PC-9 (cell line): Measurements from ENCODE around the gene GLO1. TPM values are rescaled to one million over a fixed set of nuclear protein-coding genes. Genes with fewer than 3 reads are reported as not detected.

Experiments used
- BruUV-seq: library from RNA; stranded (reverse); fragments of 400-500 nt; replicated peaks from 2 replicates; lab custom pipeline; 2021; lab: Mats Ljungman, UMichigan
- CTCF ChIA-PET: fragments of 300-600 bp; sonication (Branson Sonifier 250); formaldehyde crosslinking; loops from one replicate; lab custom pipeline; 2022; ENCODE audit warnings: antibody characterized with exemption; lab: Charles Lee
- POLR2A ChIA-PET: fragments of 300-600 bp; sonication (Branson Sonifier 250); formaldehyde crosslinking; loops from one replicate; lab custom pipeline; 2022; ENCODE audit warnings: antibody characterized with exemption; ENCODE audit not compliant: unreplicated experiment; lab: Charles Lee
- DNase-seq, 2 experiments: peaks; one replicate each; pipeline versions ENCODE4 v3.0.0 to v3.0.0-alpha.2; 2015 to 2022; ENCODE audit warnings: mixed read lengths in 1 of 2
- H2AFZ ChIP-seq: fragments of 200-600 bp; sonication (generic); 2 replicates; pipeline ENCODE4 v1.8.1; 2017; ENCODE audit warnings: antibody characterized with exemption
- H3F3A ChIP-seq: fragments of 200-600 bp; sonication (generic); 2 replicates; pipeline ENCODE4 v1.8.1; 2017; ENCODE audit warnings: antibody characterized with exemption, mild to moderate bottlenecking, low read depth; ENCODE audit not compliant: insufficient read depth
- H3K27ac ChIP-seq: fragments of 200-600 bp; sonication (generic); 2 replicates; pipeline ENCODE4 v1.6.1; 2016; ENCODE audit warnings: mixed run types
- H3K27me3 ChIP-seq: fragments of 200-600 bp; sonication (generic); 2 replicates; pipeline ENCODE4 v1.6.1; 2016; ENCODE audit warnings: low read depth, mixed run types; ENCODE audit not compliant: insufficient read depth
- H3K36me3 ChIP-seq: fragments of 200-600 bp; sonication (generic); 2 replicates; pipeline ENCODE4 v1.6.1; 2016; ENCODE audit warnings: low read depth, mixed run types
- H3K4me1 ChIP-seq: fragments of 200-600 bp; sonication (generic); replicated peaks from 2 replicates; pipeline ENCODE4 v1.6.1; 2016; ENCODE audit warnings: mixed run types; ENCODE audit not compliant: insufficient read depth
- H3K4me2 ChIP-seq: fragments of 200-600 bp; sonication (generic); 2 replicates; pipeline ENCODE4 v1.6.1; 2017; ENCODE audit warnings: mixed run types
- H3K4me3 ChIP-seq: fragments of 200-600 bp; sonication (generic); 2 replicates; pipeline ENCODE4 v1.6.1; 2016; ENCODE audit warnings: mixed run types
- H3K79me2 ChIP-seq: fragments of 200-600 bp; sonication (generic); 2 replicates; pipeline ENCODE4 v1.6.1; 2017; ENCODE audit warnings: low read depth, mixed run types
- H3K9me2 ChIP-seq: fragments of 200-600 bp; sonication (generic); 2 replicates; pipeline ENCODE4 v1.8.1; 2017; ENCODE audit warnings: mild to moderate bottlenecking; ENCODE audit not compliant: insufficient read depth
- H3K9me3 ChIP-seq: fragments of 200-600 bp; sonication (generic); 2 replicates; pipeline ENCODE4 v1.8.1; 2016; ENCODE audit warnings: low read depth; ENCODE audit not compliant: insufficient read depth
- H4K20me1 ChIP-seq: fragments of 200-600 bp; sonication (generic); 2 replicates; pipeline ENCODE4 v1.8.1; 2017; ENCODE audit not compliant: insufficient read depth
- CTCF ChIP-seq: fragments of 200-600 bp; sonication (generic); conservative IDR thresholded peaks from 2 replicates; pipeline ENCODE4 v1.6.1; 2017; ENCODE audit warnings: mixed run types, antibody characterized with exemption, mild to moderate bottlenecking, moderate library complexity
- EZH2 ChIP-seq: fragments of 200-600 bp; sonication (generic); IDR thresholded peaks from 2 replicates; pipeline ENCODE4 v1.8.0; 2017; ENCODE audit warnings: antibody characterized with exemption, low read depth
- intact Hi-C: fragments of 100-400 bp; cut with micrococcal nuclease; formaldehyde crosslinking; loops from one replicate; pipeline ENCODE4 v1.10.0; 2022; ENCODE audit not compliant: unreplicated experiment
- total RNA-seq: library from RNA; stranded (reverse); gene quantifications from 2 replicates; pipeline ENCODE4 v1.2.3, GENCODE V29; 2021

Gene GLO1
- total RNA-seq, 1 experiment from 2014 or later: 118 TPM

DNA sequence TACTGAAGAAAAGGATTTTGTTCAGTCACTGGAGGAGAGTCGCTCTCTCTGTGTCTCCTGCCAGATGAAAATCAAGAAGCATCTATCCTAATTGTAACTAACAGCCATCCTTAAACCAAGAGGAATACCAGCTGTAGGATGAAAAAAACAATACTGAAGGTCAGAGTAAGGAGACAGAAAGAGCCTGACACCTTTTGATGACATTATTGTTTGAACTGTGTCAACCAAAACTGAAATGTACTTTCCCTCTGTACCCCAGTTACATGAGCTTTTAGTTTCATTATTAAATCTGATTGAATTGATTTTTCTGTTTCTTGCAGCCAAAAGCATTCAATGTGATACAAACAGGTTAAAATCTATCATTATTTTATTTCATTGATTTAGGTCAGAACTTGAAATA lies 46.0 kb downstream of the GLO1 start:
- CTCF ChIA-PET: interaction anchor here (0.6 kb wide), 1 partner anchor 9 kb away, joined by 3 read pairs; no protein-coding TSS in a partner anchor

GRCh38 chr6:38654263-38654662 lies 48.7 kb downstream of the GLO1 start:
- no peak for DNase-seq
- POLR2A ChIA-PET: no interaction called here
- no peaks in the 10 kb centered on the region for H3K36me3 ChIP-seq

More for the DNA sequence above, 46.0 kb downstream of the GLO1 start:
- POLR2A ChIA-PET: interaction anchor here (0.7 kb wide), 1 partner anchor 1126 kb away, joined by 4 read pairs; no protein-coding TSS in a partner anchor
- no peaks in the 10 kb centered on the region for H3K9me2 ChIP-seq
- no peak overlapping the region for H2AFZ ChIP-seq
- no peaks in the 10 kb centered on the region for H3K4me1 ChIP-seq
- no peak for DNase-seq
- TF ChIP-seq EZH2 (no peak), CTCF (no peak)
- intact Hi-C loops: no loop called here
- no peak overlapping the region for H3K4me3 ChIP-seq
- H4K20me1 ChIP-seq: no peaks in the 10 kb centered on the region
- H3F3A ChIP-seq: no peaks in the 10 kb centered on the region; the same call in 1 of the 2 replicates
- no peaks in the 10 kb centered on the region for H3K36me3 ChIP-seq
- no peaks in the 10 kb centered on the region for H3K79me2 ChIP-seq
- no peak overlapping the region for H3K4me2 ChIP-seq
- BruUV-seq: no TSS peak
- H3K9me3 ChIP-seq: no peaks in the 10 kb centered on the region
- H3K27ac ChIP-seq: no peak overlapping the region
- H3K27me3 ChIP-seq: no peaks in the 10 kb centered on the region

GRCh38 chr6:38651121-38651784 lies 51.7 kb downstream of the GLO1 start:
- Histone ChIP-seq H3K4me3 (no peak overlapping the region), H4K20me1 (no peaks in the 10 kb centered on the region), H3K27me3 (no peaks in the 10 kb centered on the region), H3K79me2 (no peaks in the 10 kb centered on the region), H3F3A (no peaks in the 10 kb centered on the region; the same call in 1 of the 2 replicates), H3K36me3 (no peaks in the 10 kb centered on the region), H2AFZ (no peak overlapping the region), H3K9me3 (no peaks in the 10 kb centered on the region), H3K27ac (no peak overlapping the region), H3K9me2 (no peaks in the 10 kb centered on the region), H3K4me2 (no peak overlapping the region), H3K4me1 (no peaks in the 10 kb centered on the region)
- intact Hi-C loops: no loop called here
- POLR2A ChIA-PET: no interaction called here
- CTCF ChIA-PET: no interaction called here
- no TSS peak for BruUV-seq
- TF ChIP-seq CTCF: no peak
- no peak for TF ChIP-seq EZH2
- no peak for DNase-seq

More at GRCh38 chr6:38654263-38654662, 48.7 kb downstream of the GLO1 start:
- TF ChIP-seq CTCF (no peak), EZH2 (no peak)
- Histone ChIP-seq H3K27me3 (no peaks in the 10 kb centered on the region), H3F3A (no peaks in the 10 kb centered on the region; the same call in 1 of the 2 replicates), H3K4me1 (no peaks in the 10 kb centered on the region), H3K9me2 (no peaks in the 10 kb centered on the region), H3K27ac (no peak overlapping the region), H4K20me1 (no peaks in the 10 kb centered on the region), H3K4me3 (no peak overlapping the region), H2AFZ (no peak overlapping the region), H3K4me2 (no peak overlapping the region), H3K79me2 (no peaks in the 10 kb centered on the region), H3K9me3 (no peaks in the 10 kb centered on the region)
- intact Hi-C loops: no loop called here
- CTCF ChIA-PET: no interaction called here
- BruUV-seq: no TSS peak
